CD4-positive, alpha-beta T cell (primary cell): Measurements from ENCODE around the gene KHSRP. TPM values are rescaled to one million over a fixed set of nuclear protein-coding genes. Genes with fewer than 3 reads are reported as not detected.

Experiments
- ATAC-seq: fragments of 200-7000 bp; cut with Tn5 transposase; one replicate; pipeline ENCODE4 v1.10.0; 2022; ENCODE audit warnings: mild to moderate bottlenecking; ENCODE audit not compliant: poor library complexity
- CTCF ChIA-PET: fragments of 350-600 bp; sonication (Branson Sonifier 250); formaldehyde crosslinking; loops from one replicate; lab custom pipeline; 2021; ENCODE audit warnings: antibody characterized with exemption, inconsistent platforms; lab: Charles Lee
- POLR2A ChIA-PET: fragments of 350-600 bp; sonication (Branson Sonifier 250); formaldehyde crosslinking; loops from one replicate; lab custom pipeline; 2021; ENCODE audit warnings: antibody characterized with exemption, inconsistent platforms; lab: Charles Lee
- DNase-seq, 14 experiments: peaks; one replicate each; pipeline ENCODE4 v3.0.0-alpha.2; 2013 to 2020; ENCODE audit warnings: mixed read lengths in 2 of 14
- H3K27ac ChIP-seq, 2 donors: one replicate each; pipeline versions ENCODE4 v1.5.1 to v1.7.0; 2013; ENCODE audit warnings: low read length in 2 of 2, low read depth in 1 of 2, mild to moderate bottlenecking in 1 of 2
- H3K27me3 ChIP-seq, 2 experiments: 1 replicate in 1 of 2; 2 replicates in 1 of 2; pipeline versions ENCODE4 v1.6.1 to v1.7.0; 2013; ENCODE audit warnings: low read length in 2 of 2, control low read depth in 1 of 2, mild to moderate bottlenecking in 1 of 2, moderate library complexity in 1 of 2; ENCODE audit not compliant: insufficient read depth in 2 of 2, control insufficient read depth in 1 of 2
- H3K36me3 ChIP-seq: one replicate; pipeline ENCODE4 v1.6.1; 2013; ENCODE audit warnings: low read length, control low read depth; ENCODE audit not compliant: insufficient read depth
- H3K4me1 ChIP-seq: one replicate; pipeline ENCODE4 v1.6.1; 2013; ENCODE audit warnings: low read length, control low read depth; ENCODE audit not compliant: insufficient read depth
- H3K4me3 ChIP-seq: one replicate; pipeline ENCODE4 v1.5.1; 2013; ENCODE audit warnings: mild to moderate bottlenecking, low read length, moderate library complexity
- H3K9me3 ChIP-seq, 2 experiments: 1 replicate in 1 of 2; 2 replicates in 1 of 2; pipeline versions ENCODE4 v1.6.1 to v1.7.0; 2013; ENCODE audit warnings: low read length in 2 of 2, mild to moderate bottlenecking in 2 of 2, control low read depth in 1 of 2, moderate library complexity in 1 of 2; ENCODE audit not compliant: control insufficient read depth in 1 of 2, insufficient read depth in 1 of 2
- H3K27ac Mint-ChIP-seq: one replicate; pipeline ENCODE4 v1.8.0; 2020; ENCODE audit warnings: mixed read lengths
- H3K27me3 Mint-ChIP-seq: one replicate; pipeline ENCODE4 v1.8.0; 2021; ENCODE audit warnings: mixed read lengths
- H3K36me3 Mint-ChIP-seq: one replicate; pipeline ENCODE4 v1.8.0; 2021; ENCODE audit warnings: low read depth, mixed read lengths
- H3K4me1 Mint-ChIP-seq: one replicate; pipeline ENCODE4 v1.8.0; 2021; ENCODE audit warnings: low read depth, mixed read lengths
- H3K4me3 Mint-ChIP-seq: one replicate; pipeline ENCODE4 v1.8.0; 2020; ENCODE audit warnings: mild to moderate bottlenecking, mixed read lengths
- H3K9me3 Mint-ChIP-seq: one replicate; pipeline ENCODE4 v1.8.0; 2020; ENCODE audit warnings: mixed read lengths
- CTCF ChIP-seq: fragments of 200-600 bp; IDR thresholded peaks from one replicate; pipeline ENCODE4 v1.8.0; 2022; ENCODE audit warnings: antibody characterized with exemption, mild to moderate bottlenecking
- intact Hi-C, 2 experiments: fragments of 100-400 bp; cut with DNase I in 1 of 2; cut with micrococcal nuclease in 1 of 2; formaldehyde crosslinking; loops; one replicate each; pipeline versions ENCODE4 v1.15.1 to v1.9.0; 2023 to 2025; cut with DNase I, micrococcal nuclease
- total RNA-seq, 174 experiments: library from RNA in 2 of 174; stranded (reverse) in 2 of 174; gene quantifications; one replicate each; pipeline ENCODE4 v1.2.3 and lab custom pipeline; 2021 to 2026

Gene KHSRP
- total RNA-seq, 2 experiments from 2014 or later: 128 to 143 TPM

- ATAC-seq: no peak
- CTCF ChIA-PET: no interaction called here
Observed at GRCh38 chr19:6396305-6396704, 28.3 kb downstream of the KHSRP start.

GRCh38 chr19:6394831-6395230 lies 29.8 kb downstream of the KHSRP start:
- H3K27ac ChIP-seq: no peak overlapping the region
- peak overlapping the region; percentile 97 for H3K4me3 Mint-ChIP-seq
- DNase-seq (no peak), ATAC-seq (no peak)
- ChIA-PET CTCF (no interaction called here), POLR2A (no interaction called here)
- H3K4me1 ChIP-seq: peaks cover 29% of the 10 kb centered on the region
- peaks cover 36% of the 10 kb centered on the region for H3K36me3 Mint-ChIP-seq
- no peaks in the 10 kb centered on the region for H3K9me3 Mint-ChIP-seq
- no peaks in the 10 kb centered on the region for H3K27me3 ChIP-seq
- H3K36me3 ChIP-seq: peaks cover 12% of the 10 kb centered on the region
- no peak overlapping the region for H3K4me3 ChIP-seq
- TF ChIP-seq CTCF: no peak
- H3K27me3 Mint-ChIP-seq: no peaks in the 10 kb centered on the region
- no peaks in the 10 kb centered on the region for H3K9me3 ChIP-seq
- intact Hi-C loops: loop anchor here in 1 of 2 experiments (10.0 kb wide), 1 partner anchor 110 kb away; the partner anchor contains the start of gene TUBB4A
- peaks cover 29% of the 10 kb centered on the region for H3K4me1 Mint-ChIP-seq
- H3K27ac Mint-ChIP-seq: peak overlapping the region; percentile 99

More at GRCh38 chr19:6396305-6396704, 28.3 kb downstream of the KHSRP start:
- Histone ChIP-seq H3K4me3 (no peak overlapping the region), H3K4me1 (peaks cover 24% of the 10 kb centered on the region), H3K9me3 (no peaks in the 10 kb centered on the region), H3K27me3 (no peaks in the 10 kb centered on the region), H3K27ac (no peak overlapping the region), H3K36me3 (peaks cover 5% of the 10 kb centered on the region)
- H3K27me3 Mint-ChIP-seq: no peaks in the 10 kb centered on the region
- H3K4me3 Mint-ChIP-seq: no peak overlapping the region
- peaks cover 24% of the 10 kb centered on the region for H3K4me1 Mint-ChIP-seq
- intact Hi-C loops: loop anchor here in 1 of 2 experiments (10.0 kb wide), 1 partner anchor 108 kb away; the partner anchor contains the start of gene TUBB4A
- POLR2A ChIA-PET: no interaction called here
- H3K9me3 Mint-ChIP-seq: no peaks in the 10 kb centered on the region
- no peak for DNase-seq
- peaks cover 25% of the 10 kb centered on the region for H3K36me3 Mint-ChIP-seq
- no peak for TF ChIP-seq CTCF
- H3K27ac Mint-ChIP-seq: no peak overlapping the region

GRCh38 chr19:6393983-6394412 lies 30.6 kb downstream of the KHSRP start:
- peak overlapping the region; percentile 99 for H3K27ac Mint-ChIP-seq
- no peak for TF ChIP-seq CTCF
- peak overlapping the region; percentile 97 for H3K4me3 Mint-ChIP-seq
- H3K36me3 Mint-ChIP-seq: peaks cover 42% of the 10 kb centered on the region
- no peaks in the 10 kb centered on the region for H3K27me3 Mint-ChIP-seq
- peak overlapping the region; percentile 78 for H3K4me3 ChIP-seq
- no peaks in the 10 kb centered on the region for H3K9me3 Mint-ChIP-seq
- H3K27me3 ChIP-seq: no peaks in the 10 kb centered on the region
- H3K4me1 Mint-ChIP-seq: peaks cover 29% of the 10 kb centered on the region
- peaks cover 20% of the 10 kb centered on the region for H3K36me3 ChIP-seq
- ChIA-PET CTCF (no interaction called here), POLR2A (interaction anchor here (2.6 to 3.4 kb wide), 3 partner anchors 22 to 32 kb away, joined by 21 to 29 read pairs (median 27); partner anchors contain the start of genes ALKBH7, CLPP and KHSRP)
- peak overlapping the region; percentile 89 to 98 for H3K27ac ChIP-seq
- intact Hi-C loops: loop anchor here (1.0 to 10.0 kb wide), 9 partner anchors 21 to 195 kb away; partner anchors contain the start of genes ALKBH7 (in 1 of the 2), CLPP (in 1 of the 2), KHSRP (in 1 of the 2) and TUBB4A (in 1 of the 2)
- H3K9me3 ChIP-seq: no peaks in the 10 kb centered on the region
- peaks cover 29% of the 10 kb centered on the region for H3K4me1 ChIP-seq
- peak in 8 of 14 experiments; percentile 61 to 89 (median 68) for DNase-seq
- ATAC-seq: no peak
